HG02884 (cell line): ENCODE data around the gene NPIPA5.
"Not testable (repeated sequence)": the region's sequence is repeated elsewhere in the genome, so short reads cannot be mapped to it uniquely, and the experiment has no call there.

Experiments used
- ATAC-seq: cut with Tn5 transposase; IDR thresholded peaks from one replicate; pipeline ENCODE4 v1.9.1; 2021; ENCODE audit warnings: mild to moderate bottlenecking, moderate library complexity; ENCODE audit not compliant: unreplicated experiment

Gene NPIPA5

GRCh38 chr16:15378194-15378593, at the start of gene NPIPA5:
TSS of gene NPIPA5 (minus strand) at chr16:15378294. CDS start at chr16:15378294, 0 bp downstream.
- not testable (repeated sequence) for ATAC-seq

GRCh38 chr16:15427648-15428239, 49.6 kb upstream of the NPIPA5 start:
- ATAC-seq, result no peak

- no peak for ATAC-seq
Observed at GRCh38 chr16:15426796-15427195, 48.7 kb upstream of the NPIPA5 start.

- ATAC-seq, result no peak
Observed at GRCh38 chr16:15425861-15426260, 47.8 kb upstream of the NPIPA5 start.

- no peak for ATAC-seq
Observed at GRCh38 chr16:15422222-15422621, 44.1 kb upstream of the NPIPA5 start.

GRCh38 chr16:15421696-15422095, 43.6 kb upstream of the NPIPA5 start:
- not testable (repeated sequence) for ATAC-seq

GRCh38 chr16:15418206-15418605, 40.1 kb upstream of the NPIPA5 start:
- no peak for ATAC-seq

GRCh38 chr16:15417197-15417596, 39.1 kb upstream of the NPIPA5 start:
- ATAC-seq, result no peak

GRCh38 chr16:15415511-15415985, 37.5 kb upstream of the NPIPA5 start:
- ATAC-seq, result no peak

- ATAC-seq, result not testable (repeated sequence)
Observed at GRCh38 chr16:15409476-15409875, 31.4 kb upstream of the NPIPA5 start.

GRCh38 chr16:15407756-15408155, 29.7 kb upstream of the NPIPA5 start:
- not testable (repeated sequence) for ATAC-seq

- ATAC-seq, result no peak
Observed at GRCh38 chr16:15404792-15405191, 26.7 kb upstream of the NPIPA5 start.

GRCh38 chr16:15404091-15404490, 26.0 kb upstream of the NPIPA5 start:
- not testable (repeated sequence) for ATAC-seq

- ATAC-seq, result no peak
Observed at GRCh38 chr16:15403392-15403995, 25.4 kb upstream of the NPIPA5 start.

GRCh38 chr16:15401972-15402371, 23.9 kb upstream of the NPIPA5 start:
- ATAC-seq, result no peak

- ATAC-seq, result not testable (repeated sequence)
Observed at GRCh38 chr16:15400314-15400713, 22.2 kb upstream of the NPIPA5 start.

GRCh38 chr16:15399317-15399716, 21.2 kb upstream of the NPIPA5 start:
- no peak for ATAC-seq

GRCh38 chr16:15398618-15399316, 20.7 kb upstream of the NPIPA5 start:
- no peak for ATAC-seq

- ATAC-seq, result no peak
Observed at GRCh38 chr16:15396948-15397594, 19.0 kb upstream of the NPIPA5 start.

- not testable (repeated sequence) for ATAC-seq
Observed at GRCh38 chr16:15396509-15396829, 18.4 kb upstream of the NPIPA5 start.

- not testable (repeated sequence) for ATAC-seq
Observed at GRCh38 chr16:15395631-15396508, 17.8 kb upstream of the NPIPA5 start, which contains the start of gene MPV17L. TSS of gene MPV17L (plus strand) at chr16:15395754. CDS start at chr16:15395898, 144 bp downstream.
